ENCODE results near the gene TPP2.

Gene TPP2

DNA sequence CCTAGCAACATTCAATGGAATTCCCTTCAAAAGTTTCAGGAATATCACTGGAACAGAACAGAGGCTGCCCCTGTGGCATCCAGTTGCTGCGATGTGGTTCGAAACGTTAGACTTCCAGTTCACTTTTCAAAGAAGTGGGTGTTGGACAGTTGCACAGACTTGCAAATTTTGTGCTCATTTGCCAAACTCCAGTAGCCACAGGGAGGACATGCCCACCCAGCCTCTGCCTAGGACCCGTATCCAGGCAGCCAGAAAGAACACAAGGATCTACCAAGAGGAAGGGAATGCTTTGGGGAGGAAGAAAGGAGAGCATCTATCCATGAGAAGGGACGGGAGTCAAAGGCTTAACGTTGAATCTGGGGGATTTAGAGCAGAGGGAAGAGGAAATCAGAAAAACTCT, 98.2 kb downstream of the TPP2 start, which contains the start of gene METTL21C:
Gene METTL21C (minus strand): TSS at position 108 of the 400 bp plus-strand sequence. CDS start 546 bp downstream, outside the sequence.
- H3K4me3 ChIP-seq (ENCODE audit: low read depth, low read length): no peak within 1 kb of the TSS
- no peak for DNase-seq (ENCODE audit: low read depth)
- TF ChIP-seq, protein P1, sequence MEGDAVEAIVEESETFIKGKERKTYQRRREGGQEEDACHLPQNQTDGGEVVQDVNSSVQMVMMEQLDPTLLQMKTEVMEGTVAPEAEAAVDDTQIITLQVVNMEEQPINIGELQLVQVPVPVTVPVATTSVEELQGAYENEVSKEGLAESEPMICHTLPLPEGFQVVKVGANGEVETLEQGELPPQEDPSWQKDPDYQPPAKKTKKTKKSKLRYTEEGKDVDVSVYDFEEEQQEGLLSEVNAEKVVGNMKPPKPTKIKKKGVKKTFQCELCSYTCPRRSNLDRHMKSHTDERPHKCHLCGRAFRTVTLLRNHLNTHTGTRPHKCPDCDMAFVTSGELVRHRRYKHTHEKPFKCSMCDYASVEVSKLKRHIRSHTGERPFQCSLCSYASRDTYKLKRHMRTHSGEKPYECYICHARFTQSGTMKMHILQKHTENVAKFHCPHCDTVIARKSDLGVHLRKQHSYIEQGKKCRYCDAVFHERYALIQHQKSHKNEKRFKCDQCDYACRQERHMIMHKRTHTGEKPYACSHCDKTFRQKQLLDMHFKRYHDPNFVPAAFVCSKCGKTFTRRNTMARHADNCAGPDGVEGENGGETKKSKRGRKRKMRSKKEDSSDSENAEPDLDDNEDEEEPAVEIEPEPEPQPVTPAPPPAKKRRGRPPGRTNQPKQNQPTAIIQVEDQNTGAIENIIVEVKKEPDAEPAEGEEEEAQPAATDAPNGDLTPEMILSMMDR (IDR thresholded peaks at IDR 0.05; ENCODE audit: insufficient read depth, low read depth, low read length, missing control alignments): no peak

DNA sequence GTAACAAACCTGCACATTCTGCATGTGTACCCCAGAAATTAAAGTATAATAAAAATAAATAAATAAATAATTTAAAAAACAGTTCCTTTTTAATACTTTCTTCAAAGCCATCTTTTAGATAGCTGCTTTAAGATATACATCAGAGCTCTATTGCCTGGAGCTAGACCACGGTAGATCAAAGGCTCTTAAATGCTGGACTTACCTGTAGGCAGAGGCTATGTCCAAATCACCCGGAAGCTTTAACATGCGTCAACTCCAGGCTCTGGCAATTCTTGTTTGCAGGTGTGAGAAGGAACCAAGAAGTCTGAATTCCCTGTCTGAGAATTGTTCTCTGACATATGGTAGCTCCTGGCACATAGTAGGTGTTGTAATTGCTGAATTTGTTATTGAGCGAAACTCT, 99.7 kb downstream of the TPP2 start:
- DNase-seq (ENCODE audit: low read depth): no peak
- TF ChIP-seq, protein P1 (IDR thresholded peaks at IDR 0.05; ENCODE audit: insufficient read depth, low read depth, low read length, missing control alignments): no peak
- no peak overlapping the region for H3K4me3 ChIP-seq (ENCODE audit: low read depth, low read length)

DNA sequence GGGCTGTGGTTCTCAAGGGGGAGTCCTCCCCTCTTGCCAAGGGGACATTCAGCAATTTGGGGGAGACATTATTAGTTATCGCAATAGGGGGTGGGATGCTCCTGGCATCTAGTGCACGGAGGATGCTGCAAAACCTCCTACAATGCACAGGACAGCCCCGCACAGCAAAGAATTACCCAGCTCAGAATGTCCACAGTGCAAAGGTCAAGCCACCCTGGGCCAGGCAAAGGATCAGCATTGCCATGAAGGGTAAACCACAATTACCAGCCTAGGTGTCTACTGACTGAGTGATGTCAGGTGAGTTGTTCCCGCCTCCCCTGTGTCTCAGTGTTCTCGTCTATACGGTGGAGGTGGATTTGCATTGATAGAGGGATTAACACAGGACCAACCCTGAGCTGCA, 100.5 kb downstream of the TPP2 start:
- TF ChIP-seq, protein P1 (IDR thresholded peaks at IDR 0.05; ENCODE audit: insufficient read depth, low read depth, low read length, missing control alignments): no peak
- DNase-seq (ENCODE audit: low read depth): no peak
- H3K4me3 ChIP-seq (ENCODE audit: low read depth, low read length): no peak overlapping the region

DNA sequence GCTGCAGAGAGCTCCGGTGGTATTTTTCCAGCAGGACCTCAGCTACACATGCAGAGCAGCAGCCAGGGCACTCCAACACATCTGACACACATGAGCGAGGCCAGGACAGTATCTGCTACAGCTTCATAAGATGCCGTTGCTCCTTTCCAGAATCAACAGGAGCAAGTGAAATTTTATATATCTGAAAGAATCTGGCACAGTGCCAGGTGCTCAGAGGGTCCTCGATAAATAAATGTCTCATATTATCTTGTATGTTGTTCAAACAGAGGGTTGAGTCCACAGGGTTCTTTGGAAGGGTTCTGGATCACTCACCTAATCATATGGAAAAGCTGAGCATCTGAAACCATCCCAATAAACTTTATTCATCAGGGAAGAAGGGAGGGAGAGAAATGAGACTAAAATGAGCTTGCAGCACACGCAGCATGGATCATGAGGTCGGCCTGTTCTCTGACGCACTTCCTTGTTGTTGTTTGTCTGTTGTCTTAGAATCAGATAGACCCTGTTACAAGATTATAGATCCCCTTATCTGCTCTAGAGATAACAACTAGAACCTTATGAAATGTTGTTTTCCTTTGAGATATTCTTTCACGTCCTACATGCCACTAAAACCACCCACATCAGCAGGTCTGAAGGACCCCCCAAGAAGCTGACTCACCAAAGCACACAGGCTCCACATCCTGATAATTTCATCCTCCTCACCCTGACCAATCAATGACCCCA, 101.3 kb downstream of the TPP2 start:
- no peak for DNase-seq (ENCODE audit: low read depth)
- no peak overlapping the region for H3K4me3 ChIP-seq (ENCODE audit: low read depth, low read length)
- TF ChIP-seq, protein P1 (IDR thresholded peaks at IDR 0.05; ENCODE audit: insufficient read depth, low read depth, low read length, missing control alignments): no peak

DNA sequence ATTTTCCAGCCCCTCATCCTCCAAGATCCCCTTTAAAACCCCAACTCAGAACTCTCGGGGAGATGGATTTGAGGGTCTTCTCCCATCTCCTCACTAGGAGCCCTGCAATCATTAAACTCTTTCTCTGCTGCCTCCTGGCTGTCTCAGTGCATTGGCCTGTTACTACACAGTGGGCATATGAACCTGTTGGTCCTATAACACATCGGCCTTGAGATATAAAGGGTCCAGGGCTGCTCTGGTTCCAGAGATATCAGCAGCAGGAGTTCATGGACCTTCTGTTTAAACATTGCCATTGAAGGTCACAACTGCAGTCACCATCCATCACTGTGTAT, 101.8 kb downstream of the TPP2 start:
- no peak overlapping the region for H3K4me3 ChIP-seq (ENCODE audit: low read depth, low read length)
- no peak for DNase-seq (ENCODE audit: low read depth)
- TF ChIP-seq, protein P1 (IDR thresholded peaks at IDR 0.05; ENCODE audit: insufficient read depth, low read depth, low read length, missing control alignments): no peak

DNA sequence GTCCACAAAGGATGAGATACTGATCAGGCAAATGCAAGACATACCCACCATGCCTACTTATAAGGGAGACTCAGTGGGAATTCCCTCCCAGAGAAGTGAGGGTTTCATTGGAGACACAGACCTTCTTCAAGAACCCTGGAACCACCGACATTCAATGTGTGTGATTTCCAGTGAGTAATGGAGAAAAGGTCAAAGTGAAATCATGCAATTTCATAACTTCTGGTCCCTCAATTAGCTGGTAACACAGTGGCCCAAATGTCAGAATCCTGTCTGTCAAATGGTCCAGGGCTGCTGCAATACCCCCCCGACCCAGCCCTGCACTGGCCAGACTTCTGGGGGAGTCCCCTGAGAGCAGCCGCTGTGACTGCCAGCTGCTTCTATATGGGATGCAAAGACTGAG, 102.7 kb downstream of the TPP2 start:
- no peak for DNase-seq (ENCODE audit: low read depth)
- no peak overlapping the region for H3K4me3 ChIP-seq (ENCODE audit: low read depth, low read length)
- TF ChIP-seq, protein P1 (IDR thresholded peaks at IDR 0.05; ENCODE audit: insufficient read depth, low read depth, low read length, missing control alignments): no peak
